ENCODE data around the gene CALR.

DNA sequence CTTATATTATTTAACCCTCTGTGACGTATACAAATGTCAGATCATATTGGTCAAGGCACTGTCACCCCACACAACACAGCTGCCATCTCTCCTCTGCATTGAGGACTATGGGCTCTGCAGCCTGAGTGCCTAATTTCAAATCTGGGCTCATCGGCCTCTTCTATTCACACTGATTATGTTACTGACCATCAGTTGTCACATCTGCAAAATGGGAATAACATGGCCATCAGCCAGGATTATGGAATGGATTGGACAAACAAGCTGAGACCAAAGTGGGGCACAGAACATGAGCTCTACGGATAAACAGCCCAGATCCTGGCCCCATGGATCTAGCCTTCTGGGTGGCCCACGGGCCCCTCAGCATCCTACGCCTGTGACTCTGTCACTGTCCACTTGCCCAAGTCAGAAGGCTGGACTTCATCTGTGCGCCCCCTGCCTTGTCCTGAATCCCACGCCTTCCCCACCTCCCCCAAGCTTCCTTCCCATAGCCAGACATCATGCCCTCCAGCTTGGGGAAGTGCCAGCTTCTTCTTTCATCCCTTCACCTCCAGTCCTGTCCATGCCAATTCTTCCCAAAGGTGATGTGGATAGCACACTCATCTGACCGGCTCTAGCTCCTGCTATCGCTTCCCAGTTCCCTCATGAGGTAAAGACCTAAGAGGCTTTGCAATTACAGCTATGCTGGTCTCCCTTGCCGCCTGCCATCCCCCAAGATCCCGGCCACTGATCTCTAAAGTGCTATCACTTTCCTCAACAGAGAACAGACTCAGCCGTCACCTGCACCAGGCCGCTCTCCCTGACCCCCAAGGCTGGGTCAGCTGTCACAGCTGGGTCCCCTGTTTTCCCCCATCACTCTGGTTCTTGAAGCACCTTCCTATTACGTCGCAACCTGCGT lies 5.8 kb upstream of the CALR start:
- TF ChIP-seq, protein P1, sequence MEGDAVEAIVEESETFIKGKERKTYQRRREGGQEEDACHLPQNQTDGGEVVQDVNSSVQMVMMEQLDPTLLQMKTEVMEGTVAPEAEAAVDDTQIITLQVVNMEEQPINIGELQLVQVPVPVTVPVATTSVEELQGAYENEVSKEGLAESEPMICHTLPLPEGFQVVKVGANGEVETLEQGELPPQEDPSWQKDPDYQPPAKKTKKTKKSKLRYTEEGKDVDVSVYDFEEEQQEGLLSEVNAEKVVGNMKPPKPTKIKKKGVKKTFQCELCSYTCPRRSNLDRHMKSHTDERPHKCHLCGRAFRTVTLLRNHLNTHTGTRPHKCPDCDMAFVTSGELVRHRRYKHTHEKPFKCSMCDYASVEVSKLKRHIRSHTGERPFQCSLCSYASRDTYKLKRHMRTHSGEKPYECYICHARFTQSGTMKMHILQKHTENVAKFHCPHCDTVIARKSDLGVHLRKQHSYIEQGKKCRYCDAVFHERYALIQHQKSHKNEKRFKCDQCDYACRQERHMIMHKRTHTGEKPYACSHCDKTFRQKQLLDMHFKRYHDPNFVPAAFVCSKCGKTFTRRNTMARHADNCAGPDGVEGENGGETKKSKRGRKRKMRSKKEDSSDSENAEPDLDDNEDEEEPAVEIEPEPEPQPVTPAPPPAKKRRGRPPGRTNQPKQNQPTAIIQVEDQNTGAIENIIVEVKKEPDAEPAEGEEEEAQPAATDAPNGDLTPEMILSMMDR (IDR thresholded peaks at IDR 0.05; ENCODE audit: extremely low read depth in 1 of 2, insufficient read depth in 1 of 2, low read depth in 1 of 2, low read length in 2 of 2): no peak
- no peak for TF ChIP-seq POLR2A (IDR thresholded peaks at IDR 0.05; ENCODE audit: low read depth, low read length)
- TF ChIP-seq, protein P2, sequence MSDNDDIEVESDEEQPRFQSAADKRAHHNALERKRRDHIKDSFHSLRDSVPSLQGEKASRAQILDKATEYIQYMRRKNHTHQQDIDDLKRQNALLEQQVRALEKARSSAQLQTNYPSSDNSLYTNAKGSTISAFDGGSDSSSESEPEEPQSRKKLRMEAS (IDR thresholded peaks at IDR 0.05; ENCODE audit: insufficient read depth, insufficient read length): no peak
- TF ChIP-seq POLR2AphosphoS5 (IDR thresholded peaks at IDR 0.05; ENCODE audit: insufficient read depth, low read depth, low read length): no peak
- TF ChIP-seq EZH2 (IDR thresholded peaks at IDR 0.05; ENCODE audit: borderline replicate concordance, low read depth, low read length, severe bottlenecking): no peak
- no peak for TF ChIP-seq GATA2 (IDR thresholded peaks at IDR 0.05; ENCODE audit: insufficient read depth, insufficient read length, low read depth, low read length)
- TF ChIP-seq MYC (IDR thresholded peaks at IDR 0.05; ENCODE audit: low read depth, low read length): no peak
- TF ChIP-seq JUN (IDR thresholded peaks at IDR 0.05; ENCODE audit: borderline replicate concordance, insufficient read depth, insufficient read length, low read depth): no peak
- no peak for TF ChIP-seq FOS (IDR thresholded peaks at IDR 0.05; ENCODE audit: borderline replicate concordance, insufficient read depth, low read length)

Measured in endothelial cell of umbilical vein (primary cell).